ENCODE data around the gene PRPS2.

The PRPS2 gene

GRCh38 chrX:12791257-12792228 lies at the start of gene PRPS2:
TSS of gene PRPS2 (plus strand) at chrX:12791412. CDS start at chrX:12791498, 86 bp downstream.
- peak; percentile 76 for DNase-seq (ENCODE audit: low read depth)
- peak within 1 kb of the TSS; percentile 73 for H3K4me3 ChIP-seq (ENCODE audit: low read depth, low read length)
- TF ChIP-seq CTCF (IDR thresholded peaks at IDR 0.05; ENCODE audit: low read depth, low read length) (no peak), POLR2A (IDR thresholded peaks at IDR 0.05; ENCODE audit: extremely low read depth, insufficient read length) (peak; percentile 68)

GRCh38 chrX:12741416-12741815 lies 49.8 kb upstream of the PRPS2 start:
- no peak overlapping the region for H3K4me3 ChIP-seq (ENCODE audit: low read depth, low read length)
- no peak for TF ChIP-seq POLR2A (IDR thresholded peaks at IDR 0.05; ENCODE audit: extremely low read depth, insufficient read length)
- TF ChIP-seq MAX (IDR thresholded peaks at IDR 0.05; ENCODE audit: low read depth, low read length) = no peak
- TF ChIP-seq CTCF (IDR thresholded peaks at IDR 0.05; ENCODE audit: low read depth, low read length) = no peak
- TF ChIP-seq MYC (IDR thresholded peaks at IDR 0.05; ENCODE audit: low read depth, low read length) = no peak
- DNase-seq (ENCODE audit: low read depth) = no peak

- DNase-seq (ENCODE audit: low read depth) = no peak
- TF ChIP-seq MAX (IDR thresholded peaks at IDR 0.05; ENCODE audit: low read depth, low read length) (no peak), POLR2A (IDR thresholded peaks at IDR 0.05; ENCODE audit: extremely low read depth, insufficient read length) (no peak), CTCF (IDR thresholded peaks at IDR 0.05; ENCODE audit: low read depth, low read length) (no peak), MYC (IDR thresholded peaks at IDR 0.05; ENCODE audit: low read depth, low read length) (no peak)
- H3K4me3 ChIP-seq (ENCODE audit: low read depth, low read length) = no peak overlapping the region
Measured at GRCh38 chrX:12747433-12747832, 43.8 kb upstream of the PRPS2 start.

- no peak for TF ChIP-seq MAX (IDR thresholded peaks at IDR 0.05; ENCODE audit: low read depth, low read length)
- TF ChIP-seq MYC (IDR thresholded peaks at IDR 0.05; ENCODE audit: low read depth, low read length) = no peak
- no peak overlapping the region for H3K4me3 ChIP-seq (ENCODE audit: low read depth, low read length)
- DNase-seq (ENCODE audit: low read depth) = no peak
Measured at GRCh38 chrX:12751887-12752286, 39.3 kb upstream of the PRPS2 start.

GRCh38 chrX:12753366-12753765 lies 37.8 kb upstream of the PRPS2 start:
- TF ChIP-seq MAX (IDR thresholded peaks at IDR 0.05; ENCODE audit: low read depth, low read length) (no peak), MYC (IDR thresholded peaks at IDR 0.05; ENCODE audit: low read depth, low read length) (no peak), CTCF (IDR thresholded peaks at IDR 0.05; ENCODE audit: low read depth, low read length) (no peak), POLR2A (IDR thresholded peaks at IDR 0.05; ENCODE audit: extremely low read depth, insufficient read length) (no peak)
- H3K4me3 ChIP-seq (ENCODE audit: low read depth, low read length) = no peak overlapping the region
- DNase-seq (ENCODE audit: low read depth) = no peak

GRCh38 chrX:12758291-12758690 lies 32.9 kb upstream of the PRPS2 start:
- H3K4me3 ChIP-seq (ENCODE audit: low read depth, low read length) = no peak overlapping the region
- TF ChIP-seq CTCF (IDR thresholded peaks at IDR 0.05; ENCODE audit: low read depth, low read length) (no peak), MYC (IDR thresholded peaks at IDR 0.05; ENCODE audit: low read depth, low read length) (no peak), MAX (IDR thresholded peaks at IDR 0.05; ENCODE audit: low read depth, low read length) (no peak), POLR2A (IDR thresholded peaks at IDR 0.05; ENCODE audit: extremely low read depth, insufficient read length) (no peak)
- peak; percentile 11 for DNase-seq (ENCODE audit: low read depth)

Measured in NB4 (cell line).